Testis (tissue), 3 donors: ENCODE data around the gene SMIM24. TPM values are rescaled to one million over a fixed set of nuclear protein-coding genes. Genes with fewer than 3 reads are reported as not detected.

Experiments
- DNase-seq: peaks from one replicate; pipeline ENCODE4 v3.0.0-alpha.2; 2019
- H3K27ac ChIP-seq, 2 donors: fragments of 200-600 bp; sonication (generic); one replicate each; pipeline ENCODE4 v1.5.1; 2019
- H3K27me3 ChIP-seq: fragments of 200-600 bp; sonication (generic); one replicate; pipeline ENCODE4 v1.5.1; 2019
- H3K36me3 ChIP-seq: fragments of 200-600 bp; sonication (generic); one replicate; pipeline ENCODE4 v1.5.1; 2017; ENCODE audit warnings: low read depth; ENCODE audit errors: missing control alignments
- H3K4me1 ChIP-seq: fragments of 200-600 bp; sonication (generic); one replicate; pipeline ENCODE4 v1.5.1; 2019
- H3K4me3 ChIP-seq, 2 donors: fragments of 200-600 bp; sonication (generic); one replicate each; pipeline ENCODE4 v1.5.1; 2017 to 2019
- H3K9me3 ChIP-seq: fragments of 200-600 bp; sonication (generic); one replicate; pipeline ENCODE4 v1.5.1; 2017
- CTCF ChIP-seq, 3 experiments: fragments of 450-650 bp in 2 of 3; fragments of 200-600 bp in 1 of 3; sonication (generic) in 1 of 3; IDR thresholded peaks; one replicate each; pipeline ENCODE4 v1.5.1; 2016 to 2019; ENCODE audit warnings: antibody characterized with exemption in 3 of 3, mild to moderate bottlenecking in 2 of 3, moderate library complexity in 1 of 3
- POLR2A ChIP-seq: fragments of 450-650 bp; IDR thresholded peaks from one replicate; pipeline ENCODE4 v1.6.1; 2017; ENCODE audit warnings: antibody characterized with exemption, mild to moderate bottlenecking, moderate library complexity
- WGBS, 2 donors: methylation state at CpG; one replicate each; pipeline ENCODE4 v1.1.5; 2018; 5-methylcytosine and 5-hydroxymethylcytosine counted together
- intact Hi-C: fragments of 100-400 bp; cut with DNase I; formaldehyde crosslinking; loops from one replicate; pipeline ENCODE4 v1.15.1; 2023; ENCODE audit warnings: low total_unique reads
- polyA plus RNA-seq: library from polyadenylated mRNA; stranded (reverse); fragments of 350-450 nt; fragmentation: Illumina TruSeq; extraction: RNeasy Lipid Tissue Mini Kit (QIAGEN cat#74804); gene quantifications from one replicate; pipeline ENCODE4 v1.2.3, GENCODE V29; 2014; ENCODE audit warnings: low read depth, low replicate concordance; ENCODE audit not compliant: insufficient read depth
- total RNA-seq, 2 donors: library from RNA; depleted of rRNA; stranded (reverse); fragments of >200 nt; gene quantifications; one replicate each; pipeline ENCODE4 v1.2.3, GENCODE V29; 2016

SMIM24 gene
- total and polyA plus RNA-seq, 3 donors from 2014 or later: 1.3 to 10.1 (median 3.1) TPM

GRCh38 chr19:3501780-3502179 lies 21.5 kb upstream of the SMIM24 start:
- no peak for DNase-seq
- intact Hi-C loops: no loop called here
- 80 to 85% methylated on average over 3 of the region's 3 CpGs for WGBS, 2 donors

GRCh38 chr19:3500429-3501101 lies 20.2 kb upstream of the SMIM24 start, which contains the start of gene DOHH:
TSS of gene DOHH (minus strand) at chr19:3500674. CDS start at chr19:3496814, 3,860 bp downstream.
- no peaks in the 10 kb centered on the region for H3K27me3 ChIP-seq
- TF ChIP-seq POLR2A: no peak
- TF ChIP-seq CTCF (IDR thresholded peaks at IDR 0.05): no peak
- intact Hi-C loops: no loop called here
- peak within 1 kb of the TSS; percentile 78 to 81 for H3K4me3 ChIP-seq
- H3K4me1 ChIP-seq: peaks cover 14% of the 10 kb centered on the region
- H3K9me3 ChIP-seq: no peaks in the 10 kb centered on the region
- H3K27ac ChIP-seq: peak within 1 kb of the TSS; percentile 88 to 89
- 1% methylated on average over 15 to 40 of the region's 52 CpGs for WGBS, 2 donors
- H3K36me3 ChIP-seq: no peaks in the 10 kb centered on the region
- peak; percentile 97 for DNase-seq

More at GRCh38 chr19:3501780-3502179, 21.5 kb upstream of the SMIM24 start:
- H3K36me3 ChIP-seq: no peaks in the 10 kb centered on the region
- TF ChIP-seq CTCF (IDR thresholded peaks at IDR 0.05): no peak
- no peak for TF ChIP-seq POLR2A
- peaks cover 14% of the 10 kb centered on the region for H3K4me1 ChIP-seq
- H3K27ac ChIP-seq: no peak overlapping the region
- H3K4me3 ChIP-seq: no peak overlapping the region
- no peaks in the 10 kb centered on the region for H3K27me3 ChIP-seq
- no peaks in the 10 kb centered on the region for H3K9me3 ChIP-seq

GRCh38 chr19:3499738-3500428 lies 19.6 kb upstream of the SMIM24 start:
- no peaks in the 10 kb centered on the region for H3K36me3 ChIP-seq
- H3K27ac ChIP-seq: peak overlapping the region; percentile 88 to 89
- H3K4me3 ChIP-seq: peak overlapping the region; percentile 78 to 81
- intact Hi-C loops: no loop called here
- no peak for DNase-seq
- no peaks in the 10 kb centered on the region for H3K27me3 ChIP-seq
- no peaks in the 10 kb centered on the region for H3K9me3 ChIP-seq
- WGBS, 2 donors: 13 to 22% methylated on average over 18 of the region's 18 CpGs
- peaks cover 10% of the 10 kb centered on the region for H3K4me1 ChIP-seq
- TF ChIP-seq POLR2A: no peak
- TF ChIP-seq CTCF (IDR thresholded peaks at IDR 0.05): no peak

- DNase-seq: no peak
- no peak overlapping the region for H3K4me3 ChIP-seq
- H3K36me3 ChIP-seq: no peaks in the 10 kb centered on the region
- TF ChIP-seq POLR2A (no peak), CTCF (IDR thresholded peaks at IDR 0.05) (no peak)
- no peaks in the 10 kb centered on the region for H3K9me3 ChIP-seq
- intact Hi-C loops: no loop called here
- peaks cover 10% of the 10 kb centered on the region for H3K4me1 ChIP-seq
- no peaks in the 10 kb centered on the region for H3K27me3 ChIP-seq
- WGBS, 2 donors: 93 to 98% methylated on average over 5 of the region's 5 CpGs
- no peak overlapping the region for H3K27ac ChIP-seq
Measured at GRCh38 chr19:3497757-3498520, 17.6 kb upstream of the SMIM24 start.
